Type B pancreatic cell (in vitro differentiated cells): ENCODE results near the gene DDX3X. TPM values are rescaled to one million over a fixed set of nuclear protein-coding genes. Genes with fewer than 3 reads are reported as not detected.
"Not testable (repeated sequence)": the region's sequence is repeated elsewhere in the genome, so short reads cannot be mapped to it uniquely, and the experiment has no call there.

ENCODE experiments used
- DNase-seq: peaks from one replicate; pipeline ENCODE4 v3.0.0; 2021; ENCODE audit warnings: mixed read lengths; ENCODE audit not compliant: unreplicated experiment; ENCODE audit errors: extremely low spot score
- H3K27ac Mint-ChIP-seq: 2 replicates; pipeline ENCODE4 v1.8.0; 2021; ENCODE audit warnings: mild to moderate bottlenecking, mixed read lengths
- H3K27me3 Mint-ChIP-seq: 2 replicates; pipeline ENCODE4 v1.8.0; 2021; ENCODE audit warnings: mixed read lengths
- H3K36me3 Mint-ChIP-seq: 2 replicates; pipeline ENCODE4 v1.8.0; 2021; ENCODE audit warnings: mixed read lengths
- H3K4me1 Mint-ChIP-seq: one replicate; pipeline ENCODE4 v1.8.0; 2021; ENCODE audit warnings: mixed read lengths; ENCODE audit not compliant: unreplicated experiment
- H3K4me3 Mint-ChIP-seq: 2 replicates; pipeline ENCODE4 v1.8.0; 2021; ENCODE audit warnings: mild to moderate bottlenecking, mixed read lengths
- H3K9me3 Mint-ChIP-seq: 2 replicates; pipeline ENCODE4 v1.8.0; 2021; ENCODE audit warnings: mixed read lengths
- CTCF ChIP-seq: fragments of 200-600 bp; sonication (generic); conservative IDR thresholded peaks from 2 replicates; pipeline ENCODE4 v1.5.0; 2021; ENCODE audit warnings: antibody characterized with exemption, mild to moderate bottlenecking
- total RNA-seq: library from RNA; stranded (reverse); gene quantifications from 2 replicates; pipeline ENCODE4 v1.2.1, GENCODE V29; 2021; ENCODE audit warnings: low replicate concordance

DDX3X gene
- total RNA-seq, 1 donor from 2014 or later, result 255 TPM

GRCh38 chrX:41386222-41386990, 52.4 kb downstream of the DDX3X start:
- H3K27me3 Mint-ChIP-seq, result no peaks in the 10 kb centered on the region
- no peak overlapping the region for H3K27ac Mint-ChIP-seq
- H3K36me3 Mint-ChIP-seq, result no peaks in the 10 kb centered on the region
- DNase-seq, result no peak
- no peak for TF ChIP-seq CTCF
- H3K4me1 Mint-ChIP-seq, result peaks cover 8% of the 10 kb centered on the region
- H3K4me3 Mint-ChIP-seq, result no peak overlapping the region
- H3K9me3 Mint-ChIP-seq, result peaks cover 12% of the 10 kb centered on the region

DNA sequence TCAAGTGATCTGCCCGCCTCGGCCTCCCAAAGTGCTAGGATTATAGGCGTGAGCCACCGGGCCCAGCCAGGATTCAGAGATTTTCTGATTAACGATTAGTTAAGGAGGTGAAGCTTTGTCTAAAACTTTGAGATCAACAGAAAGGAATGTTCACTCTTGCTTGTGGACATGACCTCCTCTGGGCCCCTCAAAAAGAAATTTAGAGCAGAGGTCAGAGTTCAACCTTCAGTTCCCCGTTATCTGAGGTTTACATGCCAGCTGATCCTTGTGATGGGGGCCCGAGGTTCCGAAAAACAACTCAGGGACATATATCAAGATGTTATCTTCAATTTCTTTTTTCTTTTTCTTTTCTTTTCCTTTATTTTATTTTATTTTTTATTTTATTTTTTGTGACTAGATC, 54.6 kb downstream of the DDX3X start:
- H3K4me3 Mint-ChIP-seq, result no peak overlapping the region
- no peak for DNase-seq
- peaks cover under 1% of the 10 kb centered on the region for H3K4me1 Mint-ChIP-seq
- no peak overlapping the region for H3K27ac Mint-ChIP-seq
- H3K27me3 Mint-ChIP-seq, result no peaks in the 10 kb centered on the region
- H3K9me3 Mint-ChIP-seq, result peaks cover 9% of the 10 kb centered on the region
- no peaks in the 10 kb centered on the region for H3K36me3 Mint-ChIP-seq
- TF ChIP-seq CTCF, result no peak

GRCh38 chrX:41389311-41389888, 55.4 kb downstream of the DDX3X start:
- Mint-ChIP-seq H3K9me3 (peaks cover 9% of the 10 kb centered on the region), H3K27me3 (no peaks in the 10 kb centered on the region), H3K4me1 (no peaks in the 10 kb centered on the region), H3K36me3 (no peaks in the 10 kb centered on the region), H3K27ac (no peak overlapping the region), H3K4me3 (no peak overlapping the region)
- TF ChIP-seq CTCF, result no peak
- no peak for DNase-seq

GRCh38 chrX:41390576-41390975, 56.6 kb downstream of the DDX3X start:
- not testable (repeated sequence) for H3K36me3 Mint-ChIP-seq, H3K4me3 Mint-ChIP-seq, H3K27ac Mint-ChIP-seq, DNase-seq, H3K27me3 Mint-ChIP-seq, H3K9me3 Mint-ChIP-seq, H3K4me1 Mint-ChIP-seq

DNA sequence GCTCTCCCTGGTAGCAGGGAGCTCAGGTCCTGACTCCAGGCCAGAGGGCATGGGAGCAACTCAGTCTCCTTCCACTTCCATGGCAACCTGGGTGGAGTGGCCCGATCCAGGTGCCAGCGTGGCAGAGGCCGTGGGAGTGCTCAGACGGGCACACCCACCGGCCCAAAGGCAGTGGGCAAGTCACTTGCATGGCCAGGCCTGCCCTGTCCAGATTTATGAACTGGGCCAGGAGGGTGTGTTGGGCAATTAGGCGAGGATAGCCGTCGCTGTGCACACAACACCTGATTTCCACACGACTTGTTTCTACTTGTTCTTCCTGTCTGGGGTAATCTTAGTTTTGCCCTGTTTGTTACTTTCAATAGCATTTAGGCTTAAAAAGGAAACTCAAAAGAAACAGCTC, 57.6 kb downstream of the DDX3X start:
- Mint-ChIP-seq H3K4me1 (no peaks in the 10 kb centered on the region), H3K4me3 (no peak overlapping the region), H3K27ac (no peak overlapping the region), H3K9me3 (peaks cover 9% of the 10 kb centered on the region), H3K27me3 (no peaks in the 10 kb centered on the region), H3K36me3 (no peaks in the 10 kb centered on the region)
- TF ChIP-seq CTCF, result no peak
- no peak for DNase-seq

- H3K36me3 Mint-ChIP-seq, result no peaks in the 10 kb centered on the region
- no peak for DNase-seq
- H3K27me3 Mint-ChIP-seq, result no peaks in the 10 kb centered on the region
- no peak for TF ChIP-seq CTCF
- no peak overlapping the region for H3K4me3 Mint-ChIP-seq
- no peaks in the 10 kb centered on the region for H3K4me1 Mint-ChIP-seq
- H3K27ac Mint-ChIP-seq, result no peak overlapping the region
- H3K9me3 Mint-ChIP-seq, result peaks cover 5% of the 10 kb centered on the region
Observed at GRCh38 chrX:41394293-41394692, 60.3 kb downstream of the DDX3X start.
